ENCODE measurements around the gene MCRS1.
"Not testable (repeated sequence)": the region's sequence is repeated elsewhere in the genome, so short reads cannot be mapped to it uniquely, and the experiment has no call there.

The MCRS1 gene

DNA sequence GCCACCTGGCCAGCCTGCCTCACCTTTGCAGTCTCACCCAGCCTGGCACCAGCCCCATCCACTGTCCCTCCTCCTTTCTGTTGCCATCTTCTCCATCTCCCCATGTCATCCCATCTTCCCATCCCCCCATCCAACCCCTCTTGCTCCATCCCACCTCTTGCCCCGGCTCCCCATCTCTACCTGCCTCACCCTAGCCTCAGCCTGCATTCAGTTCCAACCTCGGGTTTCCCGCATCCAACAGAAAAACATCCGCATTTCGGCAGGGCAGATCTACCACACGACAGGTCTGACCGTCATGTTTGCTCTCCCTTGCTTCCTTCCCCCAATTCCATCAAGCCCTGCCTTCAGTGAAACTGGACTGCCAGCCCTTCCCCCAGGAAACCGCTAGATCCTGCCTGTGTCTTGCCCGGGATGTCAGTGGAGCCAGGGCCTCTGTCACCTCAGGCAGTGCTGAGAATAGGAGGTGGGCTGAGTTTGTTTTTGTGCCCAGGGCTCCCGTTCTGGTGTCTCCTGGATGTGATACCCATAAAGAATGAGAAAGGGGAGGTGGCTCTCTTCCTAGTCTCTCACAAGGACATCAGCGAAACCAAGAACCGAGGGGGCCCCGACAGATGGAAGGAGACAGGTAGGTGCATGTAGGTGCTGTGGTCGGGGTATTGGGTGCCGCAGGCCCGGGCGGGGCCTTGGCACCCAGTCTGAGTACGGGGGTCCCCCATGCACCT is 26.6 kb downstream of the MCRS1 start:
- no peak for DNase-seq (ENCODE audit: low read depth, low spot score)

DNA sequence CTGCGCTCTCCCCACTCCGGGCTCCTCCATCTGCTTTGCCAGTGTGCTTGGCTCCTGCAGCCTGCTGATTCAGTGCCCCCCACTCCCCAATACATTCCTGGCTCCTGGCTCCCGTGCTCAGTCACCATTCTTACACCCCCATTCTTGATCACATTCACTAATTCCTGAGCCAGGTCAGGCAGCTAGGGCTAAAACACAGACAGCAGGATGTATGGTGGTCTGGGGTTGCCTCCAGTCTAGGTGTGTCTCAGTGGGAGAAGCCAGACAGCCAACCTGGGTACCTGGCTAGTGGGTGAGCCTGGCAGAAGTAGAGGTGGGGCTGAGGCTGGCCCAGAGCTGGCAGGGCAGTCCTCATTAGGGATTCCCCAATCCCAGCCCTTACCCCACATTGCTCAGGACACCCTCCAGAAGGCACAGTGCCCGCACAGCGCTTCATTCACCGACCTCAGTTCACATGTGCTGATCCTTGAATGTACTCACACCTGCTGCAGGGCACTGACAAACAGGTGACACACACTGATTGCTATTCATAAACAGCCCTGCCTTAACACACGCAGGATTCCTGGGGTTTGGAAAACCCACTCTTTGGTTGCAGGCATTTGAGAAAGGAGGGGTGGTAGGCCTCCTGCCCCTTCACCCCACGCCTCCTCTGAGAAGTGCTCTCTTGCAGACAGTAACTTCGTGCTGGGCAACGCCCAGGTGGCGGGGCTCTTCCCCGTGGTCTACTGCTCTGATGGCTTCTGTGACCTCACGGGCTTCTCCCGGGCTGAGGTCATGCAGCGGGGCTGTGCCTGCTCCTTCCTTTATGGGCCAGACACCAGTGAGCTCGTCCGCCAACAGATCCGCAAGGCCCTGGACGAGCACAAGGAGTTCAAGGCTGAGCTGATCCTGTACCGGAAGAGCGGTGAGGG is 27.5 kb downstream of the MCRS1 start:
- peak; percentile 39 for DNase-seq (ENCODE audit: low read depth, low spot score)

DNA sequence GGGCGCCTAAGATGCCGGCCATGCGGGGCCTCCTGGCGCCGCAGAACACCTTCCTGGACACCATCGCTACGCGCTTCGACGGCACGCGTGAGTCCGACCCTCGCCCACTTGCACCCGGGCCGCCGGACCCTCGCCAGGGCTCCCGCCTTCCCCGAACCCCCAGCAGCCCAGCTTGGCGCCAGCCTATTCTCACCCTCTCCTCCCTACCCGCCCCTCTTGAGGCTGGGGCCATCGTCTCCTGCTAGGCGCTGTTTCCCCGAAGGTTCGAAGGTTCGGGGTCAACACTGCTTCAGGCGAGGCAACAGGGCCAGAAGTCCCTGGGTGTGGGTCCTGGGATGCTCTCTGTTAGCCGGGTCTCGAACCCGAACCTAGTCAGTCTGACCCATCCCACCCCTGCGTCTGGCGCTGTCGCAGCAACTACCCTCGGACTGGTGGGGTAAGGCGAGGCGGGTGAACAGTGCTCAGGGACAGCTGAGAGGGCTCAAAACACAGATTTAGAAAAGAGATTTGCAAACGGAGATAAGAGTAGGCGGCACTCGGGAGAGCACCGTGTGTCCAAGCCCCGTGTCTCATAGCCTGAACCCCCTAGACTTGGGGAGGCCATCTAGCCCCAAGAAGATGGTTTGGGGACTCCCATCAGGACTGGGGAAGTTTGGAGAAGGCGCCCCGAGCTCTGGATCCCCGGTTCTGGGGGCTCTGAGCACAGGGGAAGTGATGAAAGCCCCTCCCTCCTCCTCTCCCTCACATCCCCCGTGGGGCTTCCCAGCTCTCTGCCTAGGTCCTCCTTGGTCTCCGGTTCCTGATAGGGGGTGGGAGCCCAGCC is 28.3 kb downstream of the MCRS1 start:
- no peak for DNase-seq (ENCODE audit: low read depth, low spot score)

DNA sequence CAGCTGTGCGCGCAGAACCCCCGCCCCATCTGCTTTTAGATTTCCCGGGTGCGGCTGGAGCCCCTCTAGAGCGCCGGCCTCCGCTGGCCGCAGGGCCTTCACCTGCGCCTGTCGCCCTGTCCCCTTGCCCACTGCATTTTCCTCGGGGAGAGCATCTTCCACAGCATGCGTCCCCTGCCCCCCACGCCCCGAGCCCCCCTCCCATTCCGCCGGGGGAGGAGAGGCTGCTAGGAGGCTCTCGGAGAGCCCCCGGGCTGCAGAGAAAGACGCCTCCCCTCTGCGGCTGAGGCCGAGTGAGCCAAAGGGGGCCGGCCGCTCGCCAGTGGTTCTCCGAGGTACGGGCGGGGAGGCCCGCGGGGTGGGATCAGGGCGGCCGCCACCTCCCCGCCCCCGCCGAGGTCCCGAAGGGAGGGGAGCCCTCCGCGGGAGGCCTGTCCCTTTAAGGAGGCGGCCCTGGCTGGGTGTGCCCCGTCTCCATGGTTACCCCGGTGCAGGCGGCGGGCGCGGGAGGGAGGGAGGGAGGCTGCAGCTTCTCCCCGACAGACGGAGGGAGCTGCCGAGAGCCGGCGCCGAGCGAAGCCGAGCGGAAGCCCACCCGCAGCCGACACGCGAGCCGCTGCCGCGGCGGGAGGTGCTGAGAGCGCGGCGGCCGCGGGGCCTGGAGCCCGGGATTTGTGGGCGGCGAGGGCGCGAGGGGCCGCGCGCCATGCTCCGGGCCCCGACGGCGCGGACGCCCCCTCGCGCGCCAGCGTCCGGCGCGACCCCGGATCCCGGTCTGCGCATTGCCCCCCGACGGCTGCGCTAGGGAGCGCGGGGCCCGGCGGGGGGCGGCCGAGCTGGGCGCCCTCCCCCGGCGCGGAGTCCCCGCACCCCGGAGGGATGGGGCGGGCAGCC is 29.2 kb downstream of the MCRS1 start, which contains the start of gene KCNH3:
TSS of gene KCNH3 (plus strand) at position 521 of the 894 bp plus-strand sequence. CDS start 387 bp downstream, outside the sequence.
- no peak for DNase-seq (ENCODE audit: low read depth, low spot score)

DNA sequence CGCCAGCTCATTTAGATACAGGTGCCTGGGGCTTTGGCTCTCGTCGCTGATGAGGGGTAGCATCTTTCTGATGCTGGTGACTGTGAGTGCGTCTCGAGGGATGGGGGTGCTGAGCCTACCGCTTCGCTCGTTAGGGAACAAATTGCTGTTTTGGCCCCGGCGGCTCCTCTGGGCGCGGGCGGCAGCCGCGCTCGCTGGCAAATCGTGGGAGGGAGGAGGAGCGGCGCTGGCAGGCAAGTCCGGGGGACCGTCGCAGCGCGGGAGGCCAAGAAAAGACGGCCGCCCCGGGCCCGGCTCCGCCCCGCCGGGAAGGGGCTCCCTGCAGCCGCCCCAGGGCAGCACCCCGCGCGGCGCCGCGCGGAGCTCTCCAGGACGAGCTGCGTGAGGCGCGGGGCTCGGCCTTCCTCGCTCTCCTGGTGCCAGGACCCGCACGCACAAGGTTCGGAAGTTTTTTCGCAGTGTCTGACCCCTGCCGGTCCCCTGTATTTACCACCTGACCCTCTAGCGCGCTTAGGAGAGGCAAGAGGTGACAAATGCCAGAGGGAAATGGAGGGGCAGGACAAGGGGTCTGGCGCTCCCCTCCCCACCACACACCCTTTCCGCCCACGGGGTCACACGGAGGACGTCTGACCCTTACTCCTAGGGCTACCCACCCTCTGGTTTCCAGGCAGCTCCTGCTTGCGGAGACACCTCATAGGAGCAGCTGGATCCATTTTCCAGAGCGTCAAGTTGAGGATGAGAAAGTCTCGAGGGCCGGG is 30.0 kb downstream of the MCRS1 start:
- DNase-seq (ENCODE audit: low read depth, low spot score): peak; percentile 46

DNA sequence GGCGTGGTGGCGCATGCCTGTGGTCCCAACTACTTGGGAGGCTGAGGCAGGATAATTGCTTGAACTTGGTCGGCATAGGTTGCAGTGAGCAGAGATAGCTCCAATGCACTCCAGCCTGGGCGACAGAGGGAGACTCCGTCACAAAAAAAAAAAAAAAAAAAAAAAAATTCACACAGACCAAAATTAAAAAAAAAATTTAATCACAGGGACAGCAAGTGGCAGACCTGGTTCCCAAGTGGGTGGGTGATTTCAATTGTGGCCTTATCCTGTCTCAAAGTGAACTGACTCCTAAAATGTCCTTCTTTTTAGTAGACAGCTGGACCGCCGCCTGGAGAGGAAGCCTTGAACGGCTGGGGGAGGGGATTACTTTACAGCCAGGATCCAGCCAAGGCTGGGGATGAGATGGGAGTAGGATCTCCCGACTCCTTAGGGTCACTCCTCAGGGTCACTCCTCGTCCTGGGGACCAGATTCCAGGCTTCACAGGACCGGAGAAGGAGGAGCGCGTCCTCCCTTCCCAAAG is 30.7 kb downstream of the MCRS1 start:
- DNase-seq (ENCODE audit: low read depth, low spot score): no peak

DNA sequence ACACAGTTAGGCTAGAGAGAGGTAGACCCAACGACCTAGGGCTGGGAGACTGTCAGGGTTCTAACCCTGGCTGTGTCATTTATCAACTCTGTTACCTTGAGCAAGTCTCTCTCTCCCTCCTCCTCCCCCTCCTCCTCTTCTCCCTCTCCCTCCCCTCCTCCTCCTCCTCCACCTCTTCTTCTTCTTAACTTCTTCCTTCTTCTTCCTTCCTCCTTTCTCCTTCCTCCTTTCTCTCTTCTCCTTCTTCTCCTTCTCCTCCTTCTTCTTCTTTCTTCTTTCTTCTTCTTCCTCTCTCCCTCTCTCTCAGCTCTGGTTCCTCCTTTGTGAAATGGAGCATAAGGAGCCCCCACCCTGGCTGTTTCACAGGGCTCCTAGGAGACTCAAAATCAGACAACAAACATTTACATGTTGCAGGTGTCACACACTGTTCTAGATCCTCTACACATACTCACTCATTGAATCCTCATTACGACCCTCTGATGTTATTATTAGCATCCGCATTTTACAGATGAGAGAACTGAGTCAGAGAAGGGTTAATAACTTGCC is 31.3 kb downstream of the MCRS1 start:
- no peak for DNase-seq (ENCODE audit: low read depth, low spot score)

DNA sequence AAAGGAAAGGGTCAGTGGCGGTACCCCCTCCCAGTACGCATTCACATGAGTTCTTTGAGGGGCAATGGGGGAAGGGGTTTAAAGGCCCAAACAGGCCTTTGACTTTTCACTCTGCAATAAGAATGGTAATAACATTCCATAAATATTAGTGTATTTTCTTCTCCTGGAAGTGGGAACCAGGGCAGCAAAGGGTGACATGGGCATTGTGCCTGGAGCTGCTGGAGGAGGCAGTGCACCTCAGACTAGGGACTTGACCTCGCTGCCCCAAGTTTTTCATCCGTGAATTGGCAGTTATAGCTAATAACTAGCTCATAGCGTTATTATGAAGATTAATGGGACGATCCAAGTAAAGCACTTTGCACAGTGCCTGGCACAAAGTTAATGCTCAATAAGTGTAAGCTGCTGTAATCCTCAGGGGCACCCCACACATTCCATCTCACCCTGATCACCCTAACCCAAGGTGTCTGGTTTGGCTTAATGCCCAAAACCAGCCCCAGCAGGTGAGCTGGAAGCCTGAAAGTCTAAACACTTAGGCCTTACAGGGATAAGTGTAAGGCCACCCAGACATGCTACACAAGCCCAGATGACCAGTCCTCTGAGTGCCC is 31.9 kb downstream of the MCRS1 start:
- DNase-seq (ENCODE audit: low read depth, low spot score): no peak

DNA sequence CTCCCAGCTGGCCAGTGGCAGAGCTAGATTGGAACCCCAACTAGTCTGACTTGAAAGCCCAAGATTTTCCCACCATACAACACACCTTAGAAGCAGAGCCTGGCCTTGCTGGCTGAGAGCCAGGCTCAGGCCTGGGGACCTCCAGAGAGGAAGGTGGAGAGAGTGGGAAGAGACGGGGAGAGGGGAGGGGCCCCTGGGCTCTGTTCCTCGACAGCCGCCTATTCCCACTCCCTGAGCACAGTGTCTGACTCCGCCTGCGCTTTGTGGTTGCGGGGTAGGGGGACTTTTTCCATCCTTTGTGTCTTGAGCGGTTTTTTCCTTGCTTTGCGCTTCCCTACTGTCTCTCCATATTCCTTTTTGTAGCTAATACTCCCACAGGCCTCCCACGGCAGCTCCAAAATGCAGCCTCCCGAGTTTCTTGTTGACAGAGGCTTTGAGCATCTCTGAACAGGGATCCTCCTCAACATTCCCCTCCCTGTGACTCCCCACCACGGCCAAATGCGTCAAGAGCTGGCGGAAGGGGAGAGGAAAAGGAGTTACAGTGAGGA is 33.1 kb downstream of the MCRS1 start:
- no peak for DNase-seq (ENCODE audit: low read depth, low spot score)

DNA sequence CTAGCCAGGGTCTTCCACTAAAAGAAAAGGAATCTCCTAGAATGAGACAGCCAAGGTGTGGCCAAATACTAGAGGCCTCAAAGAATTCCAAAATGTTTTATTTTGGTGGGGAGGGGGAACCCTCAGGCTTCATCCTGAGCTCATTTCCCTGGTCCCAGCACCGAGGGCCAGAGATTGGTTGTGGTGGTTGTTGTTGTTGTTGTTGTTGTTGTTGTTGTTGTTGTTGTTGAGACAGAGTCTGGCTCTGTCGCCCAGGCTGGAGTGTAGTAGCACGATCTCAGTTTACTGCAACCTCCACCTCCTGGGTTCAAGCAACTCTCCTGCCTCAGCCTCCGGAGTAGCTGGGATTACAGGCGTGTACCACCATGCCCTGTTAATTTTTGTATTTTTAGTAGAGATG is 33.8 kb downstream of the MCRS1 start:
- not testable (repeated sequence) for DNase-seq (ENCODE audit: low read depth, low spot score)

DNA sequence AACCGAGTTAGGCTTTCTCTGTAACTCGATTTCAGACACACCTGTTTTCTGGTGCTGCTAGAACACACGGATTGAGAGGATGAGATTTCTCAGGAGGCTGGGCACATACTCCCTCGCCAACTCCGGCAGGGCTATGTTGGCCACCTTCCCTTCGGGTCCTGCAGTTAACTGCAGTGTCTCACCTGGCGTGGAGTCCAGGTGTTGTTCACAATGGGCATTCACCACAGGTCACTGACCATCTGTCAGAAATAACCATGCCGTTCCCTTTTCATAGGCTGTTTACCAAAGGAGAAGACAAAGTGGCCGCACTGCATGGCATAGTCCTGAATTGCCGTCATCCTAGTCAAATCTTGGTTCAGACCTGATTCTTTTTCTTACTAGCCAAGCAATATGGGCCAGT is 34.6 kb downstream of the MCRS1 start:
- DNase-seq (ENCODE audit: low read depth, low spot score): no peak

DNA sequence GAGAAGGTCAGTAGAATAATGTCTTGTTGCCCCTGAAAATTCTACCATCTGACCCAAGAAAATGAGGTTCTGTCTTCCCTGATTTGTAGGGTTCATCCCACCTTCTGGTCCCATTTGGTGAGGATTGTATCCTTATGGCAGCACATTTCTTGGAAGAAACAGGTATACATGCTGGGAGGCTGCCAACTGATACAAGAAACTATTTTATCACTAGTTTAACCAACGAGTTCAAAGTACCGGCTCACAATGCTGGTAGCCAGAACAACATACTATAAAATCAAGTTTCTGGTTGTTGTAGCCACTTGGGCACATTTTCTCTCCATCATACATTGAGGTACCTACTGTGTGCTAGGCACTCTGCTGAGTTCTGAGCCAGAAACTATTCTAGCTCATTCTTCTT is 36.2 kb downstream of the MCRS1 start:
- DNase-seq (ENCODE audit: low read depth, low spot score): no peak

DNA sequence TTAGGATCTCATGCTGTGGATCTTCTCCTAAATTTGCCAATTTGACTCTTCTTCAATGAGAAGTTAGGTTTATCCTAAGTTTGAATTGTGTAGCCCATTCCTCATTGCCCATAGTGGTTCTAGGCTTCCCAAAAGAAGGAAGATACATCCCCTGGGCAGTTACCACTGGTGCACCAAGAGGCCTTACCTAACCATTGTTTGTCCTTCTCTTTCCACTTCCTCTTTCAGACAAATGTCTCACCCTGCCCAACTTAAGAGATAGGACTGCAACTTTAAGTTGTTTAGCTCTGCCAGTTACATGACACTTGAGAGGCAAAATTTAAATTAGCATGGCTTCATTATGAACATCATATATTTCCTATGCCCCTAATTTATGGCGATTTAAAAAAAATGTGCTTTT is 38.5 kb downstream of the MCRS1 start:
- no peak for DNase-seq (ENCODE audit: low read depth, low spot score)

DNA sequence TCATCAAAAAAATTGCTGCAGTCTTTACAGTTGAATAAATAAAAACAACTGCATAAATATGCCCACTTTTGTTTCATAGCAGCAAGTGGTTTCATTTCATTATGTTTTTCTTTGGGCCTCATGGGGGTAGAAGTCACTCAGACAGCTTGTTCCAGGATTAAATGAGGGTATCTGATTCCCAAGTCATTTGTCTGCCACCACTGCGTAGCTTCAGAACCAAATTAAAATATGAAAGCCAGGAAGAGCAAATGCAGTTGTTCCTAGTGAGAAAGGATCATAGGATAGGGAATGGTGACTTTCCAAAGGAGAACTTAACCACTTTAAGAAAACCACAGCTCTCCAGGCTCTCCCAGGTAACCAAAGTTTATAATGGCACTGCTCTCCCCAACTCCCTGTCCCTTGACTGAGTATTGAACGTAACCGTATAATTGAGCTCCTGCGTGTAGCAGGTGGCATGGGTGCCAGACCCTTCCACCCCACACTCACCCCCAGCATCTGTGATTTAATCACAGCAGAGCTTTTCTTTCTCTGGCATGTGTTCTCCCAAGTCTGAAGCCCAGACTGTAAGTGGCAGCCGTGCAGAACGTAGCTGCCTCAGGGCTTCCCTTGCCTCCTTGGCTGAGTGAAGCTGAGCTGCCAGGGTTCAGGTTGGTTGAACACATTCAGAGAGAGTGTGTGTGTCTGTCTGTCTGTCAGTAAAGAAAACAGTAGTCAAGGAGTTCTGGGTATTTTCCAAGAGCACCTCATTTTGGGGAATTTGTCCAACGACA is 40.4 kb downstream of the MCRS1 start:
- DNase-seq (ENCODE audit: low read depth, low spot score): no peak

DNA sequence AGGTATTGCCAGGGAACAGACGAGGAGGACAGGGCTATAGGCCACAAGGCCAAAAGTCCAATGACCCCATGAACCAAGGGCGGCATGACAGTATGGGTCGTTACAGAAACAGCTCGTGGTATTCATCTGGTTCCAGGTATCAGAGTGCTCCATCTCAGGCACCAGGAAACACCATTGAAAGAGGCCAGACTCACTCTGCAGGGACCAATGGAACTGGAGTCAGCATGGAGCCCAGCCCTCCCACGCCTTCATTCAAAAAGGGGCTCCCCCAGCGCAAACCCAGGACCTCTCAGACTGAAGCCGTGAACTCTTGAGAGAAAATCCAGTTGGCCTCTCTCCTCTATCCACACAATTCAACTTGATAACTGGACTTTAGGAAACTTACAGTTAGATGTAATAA is 42.0 kb downstream of the MCRS1 start:
- no peak for DNase-seq (ENCODE audit: low read depth, low spot score)

DNA sequence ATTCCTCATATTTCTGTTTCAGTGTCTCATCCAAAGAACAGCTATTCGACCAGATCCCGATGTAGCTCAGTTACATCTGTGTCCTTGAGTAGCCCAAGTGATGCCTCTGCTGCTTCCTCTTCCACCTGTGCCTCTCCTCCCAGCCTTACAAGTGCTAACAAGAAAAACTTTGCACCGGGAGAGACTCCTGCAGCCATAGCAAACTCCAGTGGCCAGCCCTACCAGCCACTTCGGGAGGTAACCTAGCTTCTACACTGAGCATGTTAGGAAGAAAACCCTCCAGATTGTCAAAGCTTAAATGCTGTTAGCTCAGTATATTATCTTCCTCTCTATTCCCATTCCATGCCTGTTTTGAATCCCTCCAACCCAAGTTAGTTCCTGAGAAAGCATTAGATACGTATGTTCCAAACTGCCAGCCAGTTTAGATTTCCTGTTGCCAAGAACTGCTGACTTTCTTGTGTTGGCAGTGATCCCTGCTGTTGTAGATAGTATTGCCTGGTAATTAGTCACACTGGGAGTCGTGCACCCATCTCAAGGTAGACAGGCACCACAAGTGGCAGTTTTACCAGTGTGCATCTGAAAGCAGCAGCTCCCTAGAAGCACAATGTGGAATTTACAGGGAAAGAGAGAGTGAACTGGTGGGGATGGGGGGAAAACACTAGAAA is 43.1 kb downstream of the MCRS1 start:
- no peak for DNase-seq (ENCODE audit: low read depth, low spot score)

DNA sequence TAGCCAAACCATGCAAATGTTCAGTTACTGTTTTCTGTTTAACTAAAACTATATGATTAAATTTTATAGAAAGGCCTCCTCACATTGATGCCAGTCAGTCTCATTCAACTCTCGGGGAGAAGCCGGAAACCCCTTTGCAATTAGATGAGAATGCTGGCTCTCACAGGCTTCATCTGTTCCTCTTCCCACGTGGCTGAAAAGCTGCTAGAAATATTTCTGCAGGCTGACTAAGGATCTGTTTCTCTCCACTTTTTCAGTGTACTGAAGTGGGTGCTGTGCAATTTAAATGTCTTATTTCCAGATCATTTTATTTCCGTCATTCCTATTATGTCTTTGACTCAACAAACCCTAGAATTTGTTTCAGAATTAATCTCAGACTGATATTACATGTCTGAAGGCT is 46.6 kb downstream of the MCRS1 start:
- no peak for DNase-seq (ENCODE audit: low read depth, low spot score)

DNA sequence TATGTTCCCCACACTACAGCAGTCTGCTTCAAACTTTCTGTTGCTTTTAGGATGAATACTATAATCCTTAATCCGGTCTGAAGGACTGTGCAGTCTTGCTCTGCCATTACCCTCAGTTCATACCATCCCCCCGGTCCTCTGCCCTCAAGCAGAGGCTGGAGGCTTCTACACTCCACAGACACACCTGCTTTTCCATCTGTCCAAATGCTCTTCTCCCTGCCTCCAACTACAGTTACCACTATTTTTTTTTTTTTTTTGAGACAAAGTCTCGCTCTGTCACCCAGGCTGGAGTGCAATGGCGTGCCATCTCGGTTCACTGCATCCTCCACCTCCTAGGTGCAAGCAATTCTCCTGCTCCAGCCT is 48.4 kb downstream of the MCRS1 start:
- no peak for DNase-seq (ENCODE audit: low read depth, low spot score)

Measured in ELF-1 (cell line).